ENCODE results near the gene GNB1L. TPM values are rescaled to one million over a fixed set of nuclear protein-coding genes. Genes with fewer than 3 reads are reported as not detected.

Gene GNB1L
- total and polyA plus RNA-seq, 9 of the 15 experiments (the other 6 are each of a cell fraction or from before 2014, with no cell fraction given), result 0.56 to 50.5 (median 10.2) TPM

DNA sequence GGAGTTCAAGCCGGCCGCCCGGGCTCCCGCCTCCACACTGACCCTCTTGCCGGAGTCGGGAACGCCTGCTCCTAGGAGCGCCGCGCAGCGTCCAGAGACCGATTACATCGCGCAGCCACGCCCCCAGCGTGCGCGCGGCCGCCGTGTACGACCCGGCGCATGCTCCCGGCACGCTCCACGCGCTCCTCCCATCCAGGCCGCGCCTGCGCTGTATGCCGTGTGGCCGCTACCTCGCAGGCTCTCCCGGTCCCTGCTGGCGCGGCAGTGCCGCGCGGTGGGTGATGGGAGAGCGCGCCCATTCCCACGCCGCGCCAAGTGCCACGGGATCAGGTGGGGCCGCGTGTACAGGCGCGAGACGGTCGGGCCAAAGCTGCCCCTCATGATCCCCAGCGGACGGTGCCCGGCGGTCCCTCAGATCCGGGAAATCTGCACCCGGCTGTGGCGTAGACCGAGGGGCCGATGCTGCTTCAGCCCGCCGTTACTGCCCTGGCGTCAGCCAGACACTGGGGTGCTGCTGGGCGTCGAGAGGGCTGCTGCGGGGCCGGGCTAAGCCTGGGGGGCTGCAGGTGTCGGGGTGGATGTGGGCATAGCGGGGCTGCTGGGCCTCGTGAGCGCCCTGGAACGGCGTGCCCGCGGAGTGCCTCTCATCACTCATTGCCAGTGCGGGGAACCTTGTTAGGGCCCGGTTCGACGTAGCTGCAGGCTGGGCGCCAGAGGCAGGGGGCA, at the start of gene GNB1L, which contains the start of gene RTL10 (continued):
- peak; percentile 87 for TF ChIP-seq TAF7 (tag; IDR thresholded peaks at IDR 0.05)
- TF ChIP-seq MED1 (CRISPR knock-in tag; IDR thresholded peaks at IDR 0.05; ENCODE audit: borderline replicate concordance), result no peak
- TF ChIP-seq NCOA4 (IDR thresholded peaks at IDR 0.05; ENCODE audit: partially characterized antibody), result no peak
- TF ChIP-seq PRMT5 (CRISPR knock-in tag; IDR thresholded peaks at IDR 0.05), result no peak
- no peak for TF ChIP-seq RBFOX2 (IDR thresholded peaks at IDR 0.05; ENCODE audit: low read depth, low read length)
- no peak for TF ChIP-seq ZNF23 (CRISPR knock-in tag; IDR thresholded peaks at IDR 0.05)
- TF ChIP-seq SP1 (CRISPR knock-in tag; IDR thresholded peaks at IDR 0.05), result no peak
- TF ChIP-seq JUND (IDR thresholded peaks at IDR 0.05; ENCODE audit: borderline replicate concordance, low read depth, low read length), result peak; percentile 82
- TF ChIP-seq JUND (tag; IDR thresholded peaks at IDR 0.05; ENCODE audit: borderline replicate concordance, low read depth, low read length), result no peak
- TF ChIP-seq RBM14 (IDR thresholded peaks at IDR 0.05; ENCODE audit: borderline replicate concordance, insufficient read depth, low read depth, low read length), result no peak
- no peak for TF ChIP-seq NCOA6 (IDR thresholded peaks at IDR 0.05)
- no peak; the same call in 1 of the 2 replicates for TF ChIP-seq ZNF586 (CRISPR knock-in tag; conservative IDR thresholded peaks at IDR 0.05)
- no peak for TF ChIP-seq GATA2 (CRISPR knock-in tag; IDR thresholded peaks at IDR 0.05)
- TF ChIP-seq DMBX1 (CRISPR knock-in tag; IDR thresholded peaks at IDR 0.05; ENCODE audit: borderline replicate concordance), result peak; percentile 27; the same call in 1 of the 2 replicates
- TF ChIP-seq, protein P1, sequence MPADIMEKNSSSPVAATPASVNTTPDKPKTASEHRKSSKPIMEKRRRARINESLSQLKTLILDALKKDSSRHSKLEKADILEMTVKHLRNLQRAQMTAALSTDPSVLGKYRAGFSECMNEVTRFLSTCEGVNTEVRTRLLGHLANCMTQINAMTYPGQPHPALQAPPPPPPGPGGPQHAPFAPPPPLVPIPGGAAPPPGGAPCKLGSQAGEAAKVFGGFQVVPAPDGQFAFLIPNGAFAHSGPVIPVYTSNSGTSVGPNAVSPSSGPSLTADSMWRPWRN (IDR thresholded peaks at IDR 0.05; ENCODE audit: low read depth), result no peak
- peak; percentile 39; the same call in 1 of the 2 replicates for TF ChIP-seq KLF6 (CRISPR knock-in tag; IDR thresholded peaks at IDR 0.05; ENCODE audit: borderline replicate concordance)
- TF ChIP-seq JUNB (CRISPR knock-in tag; conservative IDR thresholded peaks at IDR 0.05), result peak; percentile 44; the same call in 1 of the 2 replicates
- no peak for TF ChIP-seq HLTF (IDR thresholded peaks at IDR 0.05)
- TF ChIP-seq CXXC5 (CRISPR knock-in tag; IDR thresholded peaks at IDR 0.05), result peak; percentile 100
- TF ChIP-seq, protein P2, sequence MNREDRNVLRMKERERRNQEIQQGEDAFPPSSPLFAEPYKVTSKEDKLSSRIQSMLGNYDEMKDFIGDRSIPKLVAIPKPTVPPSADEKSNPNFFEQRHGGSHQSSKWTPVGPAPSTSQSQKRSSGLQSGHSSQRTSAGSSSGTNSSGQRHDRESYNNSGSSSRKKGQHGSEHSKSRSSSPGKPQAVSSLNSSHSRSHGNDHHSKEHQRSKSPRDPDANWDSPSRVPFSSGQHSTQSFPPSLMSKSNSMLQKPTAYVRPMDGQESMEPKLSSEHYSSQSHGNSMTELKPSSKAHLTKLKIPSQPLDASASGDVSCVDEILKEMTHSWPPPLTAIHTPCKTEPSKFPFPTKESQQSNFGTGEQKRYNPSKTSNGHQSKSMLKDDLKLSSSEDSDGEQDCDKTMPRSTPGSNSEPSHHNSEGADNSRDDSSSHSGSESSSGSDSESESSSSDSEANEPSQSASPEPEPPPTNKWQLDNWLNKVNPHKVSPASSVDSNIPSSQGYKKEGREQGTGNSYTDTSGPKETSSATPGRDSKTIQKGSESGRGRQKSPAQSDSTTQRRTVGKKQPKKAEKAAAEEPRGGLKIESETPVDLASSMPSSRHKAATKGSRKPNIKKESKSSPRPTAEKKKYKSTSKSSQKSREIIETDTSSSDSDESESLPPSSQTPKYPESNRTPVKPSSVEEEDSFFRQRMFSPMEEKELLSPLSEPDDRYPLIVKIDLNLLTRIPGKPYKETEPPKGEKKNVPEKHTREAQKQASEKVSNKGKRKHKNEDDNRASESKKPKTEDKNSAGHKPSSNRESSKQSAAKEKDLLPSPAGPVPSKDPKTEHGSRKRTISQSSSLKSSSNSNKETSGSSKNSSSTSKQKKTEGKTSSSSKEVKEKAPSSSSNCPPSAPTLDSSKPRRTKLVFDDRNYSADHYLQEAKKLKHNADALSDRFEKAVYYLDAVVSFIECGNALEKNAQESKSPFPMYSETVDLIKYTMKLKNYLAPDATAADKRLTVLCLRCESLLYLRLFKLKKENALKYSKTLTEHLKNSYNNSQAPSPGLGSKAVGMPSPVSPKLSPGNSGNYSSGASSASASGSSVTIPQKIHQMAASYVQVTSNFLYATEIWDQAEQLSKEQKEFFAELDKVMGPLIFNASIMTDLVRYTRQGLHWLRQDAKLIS (CRISPR knock-in tag; IDR thresholded peaks at IDR 0.05), result no peak
- TF ChIP-seq ZNF165 (CRISPR knock-in tag; IDR thresholded peaks at IDR 0.05; ENCODE audit: borderline replicate concordance), result peak; percentile 82; the same call in 1 of the 2 replicates
- TF ChIP-seq ZNF197 (CRISPR knock-in tag; IDR thresholded peaks at IDR 0.05; ENCODE audit: low read depth), result no peak
- no peak; the same call in 1 of the 2 replicates for TF ChIP-seq ZNF436 (CRISPR knock-in tag; IDR thresholded peaks at IDR 0.05)
- no peak for TF ChIP-seq STAG1 (CRISPR knock-in tag; IDR thresholded peaks at IDR 0.05; ENCODE audit: borderline replicate concordance)
- no peak for TF ChIP-seq CBX1 (IDR thresholded peaks at IDR 0.05; ENCODE audit: low read depth)
